T-helper 1 cell treated with Interleukin-12 subunit alpha and Interleukin-12 subunit beta and Interleukin-4 antibody, amounts not matched to agents 30 μg/mL and 1 μg/mL, for 36 hours (primary cell): ENCODE data around the gene OR52L1.
"Not testable (repeated sequence)": the region's sequence is repeated elsewhere in the genome, so short reads cannot be mapped to it uniquely, and the experiment has no call there.

Experiments
- H3K27ac Mint-ChIP-seq: one replicate; pipeline ENCODE4 v1.8.0; 2021; ENCODE audit warnings: mild to moderate bottlenecking, mixed read lengths
- H3K27me3 Mint-ChIP-seq: one replicate; pipeline ENCODE4 v1.8.0; 2021; ENCODE audit warnings: low read depth, mixed read lengths
- H3K36me3 Mint-ChIP-seq: one replicate; pipeline ENCODE4 v1.8.0; 2021; ENCODE audit warnings: low read depth, mixed read lengths
- H3K4me1 Mint-ChIP-seq: one replicate; pipeline ENCODE4 v1.8.0; 2021; ENCODE audit warnings: low read depth, mixed read lengths
- H3K4me3 Mint-ChIP-seq: one replicate; pipeline ENCODE4 v1.8.0; 2021; ENCODE audit warnings: mild to moderate bottlenecking, moderate library complexity, mixed read lengths
- H3K9me3 Mint-ChIP-seq: one replicate; pipeline ENCODE4 v1.8.0; 2021; ENCODE audit warnings: mixed read lengths

Gene OR52L1

GRCh38 chr11:5973530-5973929 lies 13.3 kb downstream of the OR52L1 start:
- Mint-ChIP-seq H3K27ac (no peak overlapping the region), H3K4me1 (no peaks in the 10 kb centered on the region), H3K27me3 (peaks cover 3% of the 10 kb centered on the region), H3K9me3 (no peaks in the 10 kb centered on the region), H3K36me3 (no peaks in the 10 kb centered on the region), H3K4me3 (no peak overlapping the region)

DNA sequence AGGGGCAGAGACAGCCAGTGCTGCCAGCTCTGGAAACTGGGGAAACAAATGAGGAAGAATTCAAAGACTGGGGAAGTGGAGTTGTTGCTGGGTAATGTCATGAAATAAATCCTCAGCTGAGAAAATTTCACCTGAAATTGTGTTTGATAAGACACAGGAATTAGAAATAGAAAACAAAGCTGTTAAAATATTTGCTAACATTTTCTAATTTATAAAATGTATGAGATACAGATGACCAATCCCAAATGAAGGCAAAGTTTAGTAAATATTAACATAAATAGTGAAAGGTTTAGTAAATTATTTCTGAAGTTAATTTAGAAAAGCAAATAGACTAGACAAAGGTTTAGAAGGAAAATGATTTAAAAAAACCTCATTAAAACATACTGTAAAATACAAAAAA lies 18.4 kb downstream of the OR52L1 start, which contains the start of gene OR56A5:
OR56A5 (minus strand) TSS at position 101 of the 400 bp plus-strand sequence; CDS start at position 101, 0 bp downstream.
- H3K9me3 Mint-ChIP-seq = peaks cover 10% of the 10 kb centered on the region
- H3K4me1 Mint-ChIP-seq = no peaks in the 10 kb centered on the region
- no peak within 1 kb of the TSS for H3K27ac Mint-ChIP-seq
- no peak within 1 kb of the TSS for H3K4me3 Mint-ChIP-seq
- H3K36me3 Mint-ChIP-seq = no peaks in the 10 kb centered on the region
- peaks cover 2% of the 10 kb centered on the region for H3K27me3 Mint-ChIP-seq

DNA sequence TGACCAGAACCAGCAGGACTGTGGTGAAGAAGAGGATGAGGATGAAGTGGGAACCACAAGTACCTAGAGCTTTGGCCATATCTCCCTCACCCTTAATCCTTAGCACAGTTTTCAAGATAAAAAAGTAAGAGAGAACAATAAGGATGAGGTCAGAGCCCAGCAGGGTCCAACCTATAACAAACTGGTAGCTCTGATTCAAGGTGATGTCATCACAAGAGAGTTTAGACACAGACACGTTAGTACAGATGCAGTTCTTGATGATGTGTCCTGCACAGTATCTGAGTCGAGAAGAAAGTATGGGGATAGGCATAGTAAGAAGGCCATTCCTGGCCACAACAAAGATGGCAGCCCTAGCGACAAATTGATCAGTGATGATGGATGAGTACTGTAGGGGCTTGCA lies 19.1 kb downstream of the OR52L1 start:
- peaks cover 17% of the 10 kb centered on the region for H3K9me3 Mint-ChIP-seq
- H3K4me3 Mint-ChIP-seq = no peak overlapping the region
- H3K4me1 Mint-ChIP-seq = no peaks in the 10 kb centered on the region
- no peaks in the 10 kb centered on the region for H3K27me3 Mint-ChIP-seq
- H3K36me3 Mint-ChIP-seq = no peaks in the 10 kb centered on the region
- H3K27ac Mint-ChIP-seq = no peak overlapping the region

DNA sequence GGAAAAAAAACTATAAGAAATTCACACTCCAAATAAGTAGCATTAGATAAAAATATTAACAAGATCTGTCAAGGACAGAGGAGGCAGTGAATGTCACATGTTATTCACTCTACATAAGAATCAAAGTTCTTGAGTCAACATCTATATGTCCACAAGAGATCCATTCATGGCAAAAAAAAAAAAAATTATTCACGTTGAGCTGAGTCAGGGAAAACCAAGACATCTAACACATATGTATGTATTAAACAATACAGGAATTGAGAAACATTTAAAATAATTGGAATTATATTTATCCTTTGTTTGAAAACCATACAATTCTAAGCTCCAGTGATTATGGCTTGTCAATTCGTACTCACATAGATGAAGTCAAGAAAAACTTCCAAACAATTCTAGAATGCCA lies 19.8 kb downstream of the OR52L1 start:
- no peaks in the 10 kb centered on the region for H3K27me3 Mint-ChIP-seq
- H3K4me3 Mint-ChIP-seq = no peak overlapping the region
- no peak overlapping the region for H3K27ac Mint-ChIP-seq
- H3K4me1 Mint-ChIP-seq = no peaks in the 10 kb centered on the region
- H3K9me3 Mint-ChIP-seq = peaks cover 21% of the 10 kb centered on the region
- H3K36me3 Mint-ChIP-seq = no peaks in the 10 kb centered on the region

GRCh38 chr11:5960704-5961320 lies 26.0 kb downstream of the OR52L1 start:
- not testable (repeated sequence) for H3K27me3 Mint-ChIP-seq, H3K4me3 Mint-ChIP-seq, H3K27ac Mint-ChIP-seq, H3K36me3 Mint-ChIP-seq, H3K4me1 Mint-ChIP-seq
- H3K9me3 Mint-ChIP-seq = peaks cover 29% of the 10 kb centered on the region

GRCh38 chr11:5955586-5955985 lies 31.2 kb downstream of the OR52L1 start:
- no peaks in the 10 kb centered on the region for H3K4me1 Mint-ChIP-seq
- H3K36me3 Mint-ChIP-seq = no peaks in the 10 kb centered on the region
- no peak overlapping the region for H3K27ac Mint-ChIP-seq
- no peak overlapping the region for H3K4me3 Mint-ChIP-seq
- no peaks in the 10 kb centered on the region for H3K27me3 Mint-ChIP-seq
- peaks cover 6% of the 10 kb centered on the region for H3K9me3 Mint-ChIP-seq

GRCh38 chr11:5941951-5942350 lies 44.8 kb downstream of the OR52L1 start, which contains the start of gene OR56A3:
TSS of gene OR56A3 (plus strand) at chr11:5942251. CDS start at chr11:5947347, 5,096 bp downstream.
- Mint-ChIP-seq H3K27ac (no peak within 1 kb of the TSS), H3K9me3 (peaks cover 8% of the 10 kb centered on the region), H3K36me3 (no peaks in the 10 kb centered on the region), H3K4me3 (no peak within 1 kb of the TSS), H3K4me1 (no peaks in the 10 kb centered on the region), H3K27me3 (peaks cover 5% of the 10 kb centered on the region)

DNA sequence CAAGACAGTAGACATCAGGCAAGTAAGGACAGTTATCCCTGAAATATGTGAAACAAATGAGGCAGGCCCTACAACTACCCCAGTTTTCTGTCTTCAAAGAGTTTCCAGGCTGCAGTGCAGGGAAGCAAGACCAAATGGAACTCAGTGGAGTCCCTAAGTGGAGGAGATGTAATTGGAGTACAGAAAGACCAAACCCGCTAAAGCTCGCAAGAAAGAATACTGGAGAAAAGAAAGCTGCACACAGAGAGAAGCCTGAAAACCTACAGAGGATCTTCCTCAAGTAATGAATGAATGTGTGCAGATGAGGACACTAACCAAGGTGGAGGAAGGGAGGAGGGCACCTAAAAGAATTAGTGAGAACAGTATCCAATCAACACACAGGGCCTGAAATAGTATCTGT lies 46.0 kb downstream of the OR52L1 start:
- H3K27me3 Mint-ChIP-seq = peaks cover 5% of the 10 kb centered on the region
- H3K4me3 Mint-ChIP-seq = no peak overlapping the region
- H3K27ac Mint-ChIP-seq = no peak overlapping the region
- peaks cover 8% of the 10 kb centered on the region for H3K9me3 Mint-ChIP-seq
- H3K36me3 Mint-ChIP-seq = no peaks in the 10 kb centered on the region
- no peaks in the 10 kb centered on the region for H3K4me1 Mint-ChIP-seq

- Mint-ChIP-seq H3K4me1 (no peaks in the 10 kb centered on the region), H3K9me3 (peaks cover 8% of the 10 kb centered on the region), H3K4me3 (no peak overlapping the region), H3K27me3 (peaks cover 5% of the 10 kb centered on the region), H3K36me3 (no peaks in the 10 kb centered on the region), H3K27ac (no peak overlapping the region)
Measured at GRCh38 chr11:5938603-5938965, 48.2 kb downstream of the OR52L1 start.

DNA sequence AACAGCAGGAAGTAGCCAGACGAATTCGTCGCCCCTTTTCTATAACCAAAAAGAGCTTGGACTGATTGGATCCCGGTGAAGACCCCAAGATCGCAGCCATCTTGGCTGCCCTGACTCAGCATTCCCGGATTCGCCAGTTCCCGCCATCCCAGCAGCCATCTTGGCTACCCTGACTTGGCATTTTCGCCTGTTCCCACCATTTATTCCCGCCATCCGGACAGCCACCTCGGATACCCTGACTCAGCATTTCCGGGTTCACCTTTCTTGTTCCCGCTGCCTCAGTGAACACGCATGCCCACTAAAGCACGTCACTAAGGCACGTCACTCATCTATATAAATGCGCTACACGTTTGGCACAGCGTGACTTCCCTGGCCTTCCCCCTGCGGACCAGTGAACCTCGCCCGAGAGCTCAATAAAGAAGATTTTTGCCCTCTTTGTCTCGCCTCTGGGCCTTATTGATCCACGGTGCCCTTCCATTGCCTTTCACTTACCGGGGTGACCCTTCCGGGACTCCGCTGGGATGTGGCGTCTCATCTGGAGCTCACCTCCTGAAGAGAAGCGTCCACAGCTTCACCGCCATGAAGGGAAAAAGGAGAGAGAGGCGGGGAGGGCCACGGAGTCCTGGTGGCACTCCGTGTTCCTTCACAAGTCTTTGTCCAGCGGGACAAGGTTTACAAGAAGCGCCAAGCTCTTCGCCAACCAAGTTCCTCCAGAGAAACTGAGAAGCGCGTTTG lies 48.8 kb downstream of the OR52L1 start:
- H3K27me3 Mint-ChIP-seq = peaks cover 5% of the 10 kb centered on the region
- H3K36me3 Mint-ChIP-seq = no peaks in the 10 kb centered on the region
- peaks cover 8% of the 10 kb centered on the region for H3K9me3 Mint-ChIP-seq
- H3K4me1 Mint-ChIP-seq = no peaks in the 10 kb centered on the region
- no peak overlapping the region for H3K27ac Mint-ChIP-seq
- H3K4me3 Mint-ChIP-seq = no peak overlapping the region
